ENCODE data around the gene KIAA1191. TPM values are rescaled to one million over a fixed set of nuclear protein-coding genes. Genes with fewer than 3 reads are reported as not detected.

KIAA1191 gene
- polyA plus RNA-seq, 1 experiment: 98.3 TPM

DNA sequence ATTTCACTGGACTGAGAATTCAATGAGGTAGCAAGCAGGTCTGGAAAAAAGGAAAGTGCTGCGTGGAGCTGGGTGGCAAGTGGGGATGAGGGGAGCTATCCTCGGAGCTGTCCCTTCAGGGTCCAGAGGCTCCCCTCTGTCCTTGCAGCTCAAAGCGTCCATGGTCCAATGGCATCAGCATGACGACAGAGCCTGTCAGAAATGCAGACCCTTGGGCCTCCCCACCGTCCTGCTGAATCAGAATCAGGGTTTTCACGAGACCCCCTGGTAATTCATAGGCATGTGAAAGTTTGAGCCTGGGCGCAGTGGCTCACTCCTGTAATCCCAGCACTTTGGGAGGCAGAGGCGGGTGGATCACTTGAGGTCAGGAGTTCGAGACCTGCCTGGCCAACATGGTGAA is 32.5 kb upstream of the KIAA1191 start:
- Histone ChIP-seq H3K4me3 (ENCODE audit: low read depth, low read length) (no peak overlapping the region), H3K27ac (ENCODE audit: low read depth, low read length) (peak overlapping the region; percentile 11), H3K27me3 (ENCODE audit: control insufficient read depth, insufficient read depth, low read length) (no peaks in the 10 kb centered on the region), H3K9me3 (ENCODE audit: control insufficient read depth, insufficient read depth, low read length) (no peaks in the 10 kb centered on the region)
- CTCF ChIA-PET: interaction anchor here (1.3 kb wide), 1 partner anchor 54 kb away, joined by 4 read pairs; no protein-coding TSS in a partner anchor
- no peak for DNase-seq (ENCODE audit: low read depth, low spot score)
- TF ChIP-seq, protein P1, sequence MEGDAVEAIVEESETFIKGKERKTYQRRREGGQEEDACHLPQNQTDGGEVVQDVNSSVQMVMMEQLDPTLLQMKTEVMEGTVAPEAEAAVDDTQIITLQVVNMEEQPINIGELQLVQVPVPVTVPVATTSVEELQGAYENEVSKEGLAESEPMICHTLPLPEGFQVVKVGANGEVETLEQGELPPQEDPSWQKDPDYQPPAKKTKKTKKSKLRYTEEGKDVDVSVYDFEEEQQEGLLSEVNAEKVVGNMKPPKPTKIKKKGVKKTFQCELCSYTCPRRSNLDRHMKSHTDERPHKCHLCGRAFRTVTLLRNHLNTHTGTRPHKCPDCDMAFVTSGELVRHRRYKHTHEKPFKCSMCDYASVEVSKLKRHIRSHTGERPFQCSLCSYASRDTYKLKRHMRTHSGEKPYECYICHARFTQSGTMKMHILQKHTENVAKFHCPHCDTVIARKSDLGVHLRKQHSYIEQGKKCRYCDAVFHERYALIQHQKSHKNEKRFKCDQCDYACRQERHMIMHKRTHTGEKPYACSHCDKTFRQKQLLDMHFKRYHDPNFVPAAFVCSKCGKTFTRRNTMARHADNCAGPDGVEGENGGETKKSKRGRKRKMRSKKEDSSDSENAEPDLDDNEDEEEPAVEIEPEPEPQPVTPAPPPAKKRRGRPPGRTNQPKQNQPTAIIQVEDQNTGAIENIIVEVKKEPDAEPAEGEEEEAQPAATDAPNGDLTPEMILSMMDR (IDR thresholded peaks at IDR 0.05; ENCODE audit: low read depth, low read length): no peak
- POLR2A ChIA-PET: no interaction called here

DNA sequence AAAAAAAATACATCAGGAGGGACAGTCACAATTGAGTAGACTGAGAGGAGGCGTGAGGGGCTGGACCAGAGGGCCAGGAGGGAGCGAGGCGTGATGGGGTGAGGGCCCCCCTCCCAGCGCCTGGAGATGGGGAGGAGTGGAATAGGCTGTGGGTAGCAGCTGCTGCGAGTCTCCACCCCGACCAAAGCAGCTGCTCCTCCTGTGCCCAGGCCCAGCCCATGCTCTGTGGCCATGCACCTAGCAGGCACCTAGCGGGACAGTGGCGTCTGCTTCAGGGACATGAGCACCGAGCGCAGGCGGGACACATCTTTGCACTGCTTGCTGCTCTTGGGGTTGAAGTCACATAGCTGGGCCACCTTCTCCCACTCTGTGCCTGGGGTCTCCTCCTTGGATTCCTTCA is 31.0 kb upstream of the KIAA1191 start:
- Histone ChIP-seq H3K27ac (ENCODE audit: low read depth, low read length) (no peak overlapping the region), H3K9me3 (ENCODE audit: control insufficient read depth, insufficient read depth, low read length) (no peaks in the 10 kb centered on the region), H3K27me3 (ENCODE audit: control insufficient read depth, insufficient read depth, low read length) (no peaks in the 10 kb centered on the region), H3K4me3 (ENCODE audit: low read depth, low read length) (no peak overlapping the region)
- POLR2A ChIA-PET: no interaction called here
- no peak for DNase-seq (ENCODE audit: low read depth, low spot score)
- TF ChIP-seq, protein P1 (IDR thresholded peaks at IDR 0.05; ENCODE audit: low read depth, low read length): no peak
- CTCF ChIA-PET: no interaction called here

DNA sequence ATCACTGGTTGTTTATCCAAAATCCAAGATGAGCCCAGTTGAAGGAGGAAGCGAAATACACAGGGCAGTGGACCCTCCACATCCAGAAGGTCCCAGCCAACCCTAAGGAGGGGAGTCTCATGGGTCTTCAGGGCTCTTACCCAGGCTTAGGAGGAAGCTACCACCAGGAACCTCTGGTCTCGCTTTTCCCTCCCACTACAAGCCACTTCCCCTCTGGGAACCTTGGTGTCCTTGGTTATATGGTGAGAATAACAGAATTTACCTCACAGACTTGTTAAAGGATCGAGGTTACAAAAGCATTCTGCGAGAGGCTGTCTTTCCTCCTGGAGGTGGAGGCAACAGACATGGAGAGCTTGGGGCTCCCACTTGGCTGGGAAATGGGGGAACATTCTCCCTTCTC is 30.4 kb upstream of the KIAA1191 start:
- POLR2A ChIA-PET: no interaction called here
- no peak for DNase-seq (ENCODE audit: low read depth, low spot score)
- CTCF ChIA-PET: no interaction called here

GRCh38 chr5:176391479-176391878 is 29.9 kb upstream of the KIAA1191 start:
- no peaks in the 10 kb centered on the region for H3K9me3 ChIP-seq (ENCODE audit: control insufficient read depth, insufficient read depth, low read length)
- ChIA-PET CTCF (no interaction called here), POLR2A (no interaction called here)
- H3K27ac ChIP-seq (ENCODE audit: low read depth, low read length): no peak overlapping the region
- no peak for DNase-seq (ENCODE audit: low read depth, low spot score)
- no peaks in the 10 kb centered on the region for H3K27me3 ChIP-seq (ENCODE audit: control insufficient read depth, insufficient read depth, low read length)
- no peak overlapping the region for H3K4me3 ChIP-seq (ENCODE audit: low read depth, low read length)
- TF ChIP-seq, protein P1 (IDR thresholded peaks at IDR 0.05; ENCODE audit: low read depth, low read length): no peak

More for the DNA sequence above, 30.4 kb upstream of the KIAA1191 start:
- H3K4me3 ChIP-seq (ENCODE audit: low read depth, low read length): no peak overlapping the region
- H3K9me3 ChIP-seq (ENCODE audit: control insufficient read depth, insufficient read depth, low read length): no peaks in the 10 kb centered on the region
- H3K27ac ChIP-seq (ENCODE audit: low read depth, low read length): no peak overlapping the region
- no peaks in the 10 kb centered on the region for H3K27me3 ChIP-seq (ENCODE audit: control insufficient read depth, insufficient read depth, low read length)
- TF ChIP-seq, protein P1 (IDR thresholded peaks at IDR 0.05; ENCODE audit: low read depth, low read length): no peak

DNA sequence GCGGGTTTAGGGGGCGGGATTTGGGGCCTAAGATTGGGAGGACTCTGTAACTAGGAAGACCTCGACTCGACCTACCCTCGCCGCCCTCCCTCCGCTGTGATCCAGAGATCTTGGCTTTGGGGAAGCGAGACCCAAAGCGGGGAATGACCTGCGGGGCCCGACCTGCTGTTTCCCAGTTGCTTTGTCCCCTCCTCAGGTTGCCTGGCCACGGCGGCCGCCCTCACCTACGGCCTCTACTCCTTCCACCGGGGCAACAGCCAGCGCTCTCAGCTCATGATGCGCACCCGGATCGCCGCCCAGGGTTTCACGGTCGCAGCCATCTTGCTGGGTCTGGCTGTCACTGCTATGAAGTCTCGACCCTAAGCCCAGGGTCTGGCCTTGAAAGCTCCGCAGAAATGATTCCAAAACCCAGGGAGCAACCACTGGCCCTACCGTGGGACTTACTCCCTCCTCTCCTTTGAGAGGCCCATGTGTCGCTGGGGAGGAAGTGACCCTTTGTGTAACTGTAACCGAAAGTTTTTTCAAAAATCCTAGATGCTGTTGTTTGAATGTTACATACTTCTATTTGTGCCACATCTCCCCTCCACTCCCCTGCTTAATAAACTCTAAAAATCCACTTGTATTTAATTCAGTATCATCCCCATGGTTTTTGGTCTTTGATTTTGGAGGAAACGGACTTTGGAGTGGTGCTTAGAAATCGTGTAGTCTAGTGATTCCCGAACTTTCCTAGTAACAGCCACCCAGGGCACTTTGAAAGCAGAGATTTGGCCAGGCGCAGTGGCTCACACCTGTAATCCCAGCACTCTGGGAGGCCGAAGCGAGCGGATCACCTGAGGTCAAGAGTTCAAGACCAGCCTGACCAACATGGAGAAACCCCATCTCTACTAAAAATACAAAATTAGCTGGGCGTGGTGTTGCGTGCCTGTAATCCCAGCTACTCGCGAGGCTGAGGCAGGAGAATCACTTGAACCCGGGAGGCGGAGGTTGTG is 27.9 kb upstream of the KIAA1191 start:
- CTCF ChIA-PET: no interaction called here

More for the DNA sequence above, 27.9 kb upstream of the KIAA1191 start:
- Histone ChIP-seq H3K27me3 (ENCODE audit: control insufficient read depth, insufficient read depth, low read length) (no peaks in the 10 kb centered on the region), H3K9me3 (ENCODE audit: control insufficient read depth, insufficient read depth, low read length) (no peaks in the 10 kb centered on the region), H3K27ac (ENCODE audit: low read depth, low read length) (peak overlapping the region; percentile 94), H3K4me3 (ENCODE audit: low read depth, low read length) (peak overlapping the region; percentile 98)
- POLR2A ChIA-PET: interaction anchor here (0.6 to 1.0 kb wide), 3 partner anchors 23 to 483 kb away, joined by 3 to 6 read pairs (median 4); partner anchors contain the start of gene TSPAN17
- no peak for DNase-seq (ENCODE audit: low read depth, low spot score)
- TF ChIP-seq, protein P1 (IDR thresholded peaks at IDR 0.05; ENCODE audit: low read depth, low read length): no peak
